ENCODE data around the gene NAP1L4.

Gene NAP1L4

GRCh38 chr11:3015796-3016195, 23.7 kb upstream of the NAP1L4 start:
- H3K4me1 ChIP-seq: peaks cover 0 to 4% (median 0%) of the 10 kb centered on the region in 4 donors
- H3K4me3 ChIP-seq: no peak overlapping the region
- TF ChIP-seq CTCF (IDR thresholded peaks at IDR 0.05): no peak
- no peaks in the 10 kb centered on the region for H3K9me3 ChIP-seq
- H3K27me3 ChIP-seq: no peaks in the 10 kb centered on the region
- no peak for DNase-seq
- no peak overlapping the region for H3K27ac ChIP-seq
- intact Hi-C loops (cut with DNase I; ENCODE audit: low total_unique reads): no loop called here
- H3K36me3 ChIP-seq: peaks cover 77 to 99% (median 89%) of the 10 kb centered on the region in 3 donors

- H3K36me3 ChIP-seq: peaks cover 81 to 100% (median 95%) of the 10 kb centered on the region in 3 donors
- intact Hi-C loops (cut with DNase I; ENCODE audit: low total_unique reads): no loop called here
- TF ChIP-seq CTCF (IDR thresholded peaks at IDR 0.05): no peak
- no peaks in the 10 kb centered on the region for H3K9me3 ChIP-seq
- no peaks in the 10 kb centered on the region for H3K27me3 ChIP-seq
- H3K4me3 ChIP-seq: no peak overlapping the region
- no peak overlapping the region for H3K27ac ChIP-seq
- H3K4me1 ChIP-seq: no peaks in the 10 kb centered on the region
- DNase-seq: no peak
These were observed 22.8 kb upstream of the NAP1L4 start for GRCh38 chr11:3014943-3015342.

- Histone ChIP-seq H3K27me3 (no peaks in the 10 kb centered on the region), H3K9me3 (no peaks in the 10 kb centered on the region), H3K27ac (no peak overlapping the region), H3K4me1 (no peaks in the 10 kb centered on the region), H3K4me3 (no peak overlapping the region), H3K36me3 (peaks cover 82 to 100% (median 95%) of the 10 kb centered on the region in 3 donors)
- DNase-seq: no peak
- no peak for TF ChIP-seq CTCF (IDR thresholded peaks at IDR 0.05)
- intact Hi-C loops (cut with DNase I; ENCODE audit: low total_unique reads): no loop called here
These were observed 22.2 kb upstream of the NAP1L4 start for GRCh38 chr11:3014057-3014938.

GRCh38 chr11:3011891-3012885, 20.1 kb upstream of the NAP1L4 start:
- Histone ChIP-seq H3K9me3 (no peaks in the 10 kb centered on the region), H3K4me3 (no peak overlapping the region), H3K36me3 (peaks cover 72 to 100% (median 84%) of the 10 kb centered on the region in 3 donors), H3K4me1 (no peaks in the 10 kb centered on the region), H3K27me3 (no peaks in the 10 kb centered on the region), H3K27ac (no peak overlapping the region)
- intact Hi-C loops (cut with DNase I; ENCODE audit: low total_unique reads): no loop called here
- DNase-seq: no peak
- no peak for TF ChIP-seq CTCF (IDR thresholded peaks at IDR 0.05)

GRCh38 chr11:3010521-3011275, 18.6 kb upstream of the NAP1L4 start:
- peaks cover 66 to 100% (median 85%) of the 10 kb centered on the region in 3 donors for H3K36me3 ChIP-seq
- no peak for TF ChIP-seq CTCF (IDR thresholded peaks at IDR 0.05)
- no peak for DNase-seq

More at GRCh38 chr11:3010521-3011275, 18.6 kb upstream of the NAP1L4 start:
- no peaks in the 10 kb centered on the region for H3K4me1 ChIP-seq
- intact Hi-C loops (cut with DNase I; ENCODE audit: low total_unique reads): no loop called here
- no peaks in the 10 kb centered on the region for H3K9me3 ChIP-seq
- H3K27ac ChIP-seq: no peak overlapping the region
- H3K4me3 ChIP-seq: no peak overlapping the region
- no peaks in the 10 kb centered on the region for H3K27me3 ChIP-seq

All from tibial artery (tissue), 4 donors.